HG02798 (cell line): ENCODE results near the gene FOXP4.

ENCODE experiments used
- ATAC-seq: cut with Tn5 transposase; IDR thresholded peaks from one replicate; pipeline ENCODE4 v1.9.1; 2021; ENCODE audit warnings: mild to moderate bottlenecking; ENCODE audit not compliant: unreplicated experiment, poor library complexity

The FOXP4 gene

GRCh38 chr6:41621367-41621766 lies 75.2 kb downstream of the FOXP4 start:
- ATAC-seq = no peak

- no peak for ATAC-seq
Observed at GRCh38 chr6:41621802-41622201, 75.6 kb downstream of the FOXP4 start.

- ATAC-seq = no peak
Observed at GRCh38 chr6:41622206-41622988, 76.2 kb downstream of the FOXP4 start.

GRCh38 chr6:41623330-41623729 lies 77.1 kb downstream of the FOXP4 start:
- ATAC-seq = no peak

- ATAC-seq = no peak
Observed at GRCh38 chr6:41624621-41625380, 78.6 kb downstream of the FOXP4 start.

- no peak for ATAC-seq
Observed at GRCh38 chr6:41625442-41625841, 79.3 kb downstream of the FOXP4 start.

GRCh38 chr6:41626022-41626421 lies 79.8 kb downstream of the FOXP4 start:
- no peak for ATAC-seq

- ATAC-seq = no peak
Observed at GRCh38 chr6:41626917-41627316, 80.7 kb downstream of the FOXP4 start.

GRCh38 chr6:41629128-41629527 lies 82.9 kb downstream of the FOXP4 start:
- ATAC-seq = no peak

- no peak for ATAC-seq
Observed at GRCh38 chr6:41630069-41630468, 83.9 kb downstream of the FOXP4 start.

- no peak for ATAC-seq
Observed at GRCh38 chr6:41630946-41631345, 84.8 kb downstream of the FOXP4 start.

GRCh38 chr6:41633056-41633634 lies 87.0 kb downstream of the FOXP4 start:
- no peak for ATAC-seq

GRCh38 chr6:41634657-41635056 lies 88.5 kb downstream of the FOXP4 start:
- ATAC-seq = no peak

GRCh38 chr6:41635365-41635764 lies 89.2 kb downstream of the FOXP4 start:
- no peak for ATAC-seq

- ATAC-seq = no peak
Observed at GRCh38 chr6:41636833-41637193, 90.6 kb downstream of the FOXP4 start.

- no peak for ATAC-seq
Observed at GRCh38 chr6:41637194-41638001, 91.2 kb downstream of the FOXP4 start.

GRCh38 chr6:41638002-41638934 lies 92.1 kb downstream of the FOXP4 start, which contains the start of gene MDFI:
Gene MDFI, plus strand, starts transcription at chr6:41638468. Its CDS starts 282 bp downstream, at chr6:41638750.
- no peak for ATAC-seq

- ATAC-seq = no peak
Observed at GRCh38 chr6:41638935-41639808, 93.0 kb downstream of the FOXP4 start.
